HCT116 (cell line): Measurements from ENCODE around the gene TH. TPM values are rescaled to one million over a fixed set of nuclear protein-coding genes. Genes with fewer than 3 reads are reported as not detected.

ENCODE experiments used
- ATAC-seq: fragments of 200-7000 bp; cut with Tn5 transposase; 2 replicates; pipeline ENCODE4 v1.9.1; 2020; ENCODE audit warnings: mild to moderate bottlenecking, moderate library complexity
- BruUV-seq: library from RNA; stranded (reverse); fragments of 400-500 nt; replicated peaks from 2 replicates; lab custom pipeline; 2021; lab: Mats Ljungman, UMichigan
- CTCF ChIA-PET: fragments of 300-600 bp; sonication (Branson Sonifier 250); formaldehyde crosslinking; loops from one replicate; lab custom pipeline; 2021; ENCODE audit warnings: antibody characterized with exemption; lab: Charles Lee
- POLR2A ChIA-PET: fragments of 300-600, 350-600 bp; sonication (Branson Sonifier 250); formaldehyde crosslinking; loops from one replicate; lab custom pipeline; 2021; ENCODE audit warnings: antibody characterized with exemption; lab: Charles Lee
- RAD21 ChIA-PET, 2 experiments: fragments of 300-600 bp; sonication (Branson Sonifier 250); formaldehyde crosslinking; loops; one replicate each; lab custom pipeline; 2023; ENCODE audit warnings: low total read pairs in 2 of 2; ENCODE audit not compliant: uncharacterized antibody in 2 of 2, unreplicated experiment in 2 of 2, low non-redundant PET in 1 of 2; lab: Charles Lee
- DNase-seq: peaks from one replicate; pipeline ENCODE4 v3.0.0-alpha.2; 2010; ENCODE audit warnings: low read depth, low spot score
- H2AFZ ChIP-seq: fragments of 200-600 bp; shearing (Covaris generic), sonication (generic); 2 replicates; pipeline ENCODE4 v1.6.1; 2017; ENCODE audit warnings: low read depth, mixed run types, mixed read lengths, antibody characterized with exemption, low read length; ENCODE audit not compliant: poor library complexity, severe bottlenecking
- H3K27ac ChIP-seq: 2 replicates; pipeline ENCODE4 v1.5.1; 2012; ENCODE audit warnings: low read depth, low read length
- H3K27me3 ChIP-seq: fragments of 200-600 bp; sonication (generic); 2 replicates; pipeline ENCODE4 v1.6.1; 2016; ENCODE audit warnings: mixed run types, low read length, mixed read lengths; ENCODE audit not compliant: insufficient read depth
- H3K36me3 ChIP-seq, 2 experiments: fragments of 200-500 bp in 1 of 2; fragments of 200-600 bp in 1 of 2; sonication (Bioruptor generic) in 1 of 2; sonication (generic) in 1 of 2; 2 replicates each; pipeline versions ENCODE4 v1.5.1 to v1.6.1; 2014 to 2016; ENCODE audit warnings: low read length in 2 of 2, inconsistent platforms in 1 of 2, mixed read lengths in 1 of 2, mixed run types in 1 of 2; ENCODE audit not compliant: insufficient read depth in 2 of 2, control insufficient read depth in 1 of 2
- H3K4me1 ChIP-seq, 2 experiments: fragments of 200-600 bp in 1 of 2; sonication (generic) in 1 of 2; 2 replicates each; pipeline versions ENCODE4 v1.5.1 to v1.6.1; 2012 to 2017; ENCODE audit warnings: low read length in 2 of 2, inconsistent platforms in 1 of 2, mild to moderate bottlenecking in 1 of 2, mixed read lengths in 1 of 2, mixed run types in 1 of 2, moderate library complexity in 1 of 2; ENCODE audit not compliant: insufficient read depth in 2 of 2, control insufficient read depth in 1 of 2
- H3K4me2 ChIP-seq: fragments of 200-600 bp; sonication (generic); 2 replicates; pipeline ENCODE4 v1.6.1; 2017; ENCODE audit warnings: mixed run types, low read length, mixed read lengths
- H3K4me3 ChIP-seq, 2 experiments: fragments of 200-600 bp in 1 of 2; sonication (generic) in 1 of 2; replicated peaks in 1 of 2; 2 replicates each; pipeline ENCODE4 v1.5.1; 2011 to 2016; ENCODE audit warnings: low read length in 2 of 2, control low read depth in 1 of 2, low read depth in 1 of 2, mild to moderate bottlenecking in 1 of 2, mixed read lengths in 1 of 2, mixed run types in 1 of 2
- H3K79me2 ChIP-seq: fragments of 200-600 bp; sonication (generic); 2 replicates; pipeline ENCODE4 v1.6.1; 2017; ENCODE audit warnings: mild to moderate bottlenecking, mixed run types, low read length, moderate library complexity, mixed read lengths; ENCODE audit not compliant: insufficient read depth
- H3K9ac ChIP-seq: fragments of 200-600 bp; sonication (generic); 2 replicates; pipeline ENCODE4 v1.6.1; 2016; ENCODE audit warnings: low read length, mixed read lengths
- H3K9me2 ChIP-seq: fragments of 200-600 bp; sonication (generic), shearing (Covaris generic); 2 replicates; pipeline ENCODE4 v1.6.1; 2017; ENCODE audit warnings: mixed run types, mild to moderate bottlenecking, moderate library complexity; ENCODE audit not compliant: insufficient read depth
- H3K9me3 ChIP-seq, 2 experiments: fragments of 200-500 bp in 1 of 2; fragments of 200-600 bp in 1 of 2; sonication (Bioruptor generic) in 1 of 2; sonication (generic) in 1 of 2; 2 replicates each; pipeline ENCODE4 v1.6.1; 2014 to 2017; ENCODE audit warnings: low read length in 2 of 2, mixed read lengths in 2 of 2, inconsistent platforms in 1 of 2, low read depth in 1 of 2, mild to moderate bottlenecking in 1 of 2, mixed run types in 1 of 2, moderate library complexity in 1 of 2; ENCODE audit not compliant: control insufficient read depth in 1 of 2, insufficient read depth in 1 of 2
- H4K20me1 ChIP-seq: fragments of 200-600 bp; sonication (generic), shearing (Covaris generic); 2 replicates; pipeline ENCODE4 v1.6.1; 2017; ENCODE audit warnings: mixed run types, mild to moderate bottlenecking, moderate library complexity; ENCODE audit not compliant: insufficient read depth
- CEBPB ChIP-seq: IDR thresholded peaks from 2 replicates; pipeline ENCODE4 v1.6.1; 2012; ENCODE audit warnings: low read depth
- EGR1 ChIP-seq: IDR thresholded peaks from 2 replicates; pipeline ENCODE4 v1.6.1; 2012; ENCODE audit warnings: low read depth
- EZH2phosphoT487 ChIP-seq: fragments of 200-600 bp; IDR thresholded peaks from 2 replicates; pipeline ENCODE4 v1.6.1; 2018; ENCODE audit warnings: antibody characterized with exemption, borderline replicate concordance
- FOSL1 ChIP-seq: IDR thresholded peaks from 2 replicates; pipeline ENCODE4 v1.6.1; 2012; ENCODE audit warnings: low read depth
- JUND ChIP-seq: IDR thresholded peaks from 2 replicates; pipeline ENCODE4 v1.6.1; 2012
- POLR2A ChIP-seq: IDR thresholded peaks from 2 replicates; pipeline ENCODE4 v1.7.0; 2011; ENCODE audit warnings: borderline replicate concordance; ENCODE audit not compliant: insufficient read depth, insufficient read length; ENCODE audit errors: extremely low read depth
- POLR2AphosphoS5 ChIP-seq: IDR thresholded peaks from 2 replicates; pipeline ENCODE4 v1.6.1; 2011; ENCODE audit warnings: mild to moderate bottlenecking, low read depth, low read length, moderate library complexity
- SIN3A ChIP-seq: IDR thresholded peaks from 2 replicates; pipeline ENCODE4 v1.6.1; 2012; ENCODE audit warnings: low read depth
- SP1 ChIP-seq: IDR thresholded peaks from 2 replicates; pipeline ENCODE4 v1.6.1; 2012; ENCODE audit warnings: low read depth
- SRF ChIP-seq: IDR thresholded peaks from 2 replicates; pipeline ENCODE4 v1.6.1; 2012; ENCODE audit warnings: low read depth
- ZBTB33 ChIP-seq: IDR thresholded peaks from 2 replicates; pipeline ENCODE4 v1.6.1; 2011; ENCODE audit warnings: mild to moderate bottlenecking, low read length, moderate library complexity; ENCODE audit not compliant: insufficient replicate concordance; ENCODE audit errors: extremely low read depth
- ZFX ChIP-seq: fragments of 450-650 bp; IDR thresholded peaks from 2 replicates; pipeline ENCODE4 v1.6.1; 2017
- intact Hi-C: fragments of 100-400 bp; cut with micrococcal nuclease; formaldehyde crosslinking; loops from 2 replicates; pipeline ENCODE4 v1.10.0; 2022
- total RNA-seq: library from RNA; stranded (reverse); gene quantifications from one replicate; pipeline ENCODE4 v1.2.1, GENCODE V29; 2021; ENCODE audit not compliant: unreplicated experiment
- TF ChIP-seq, protein P1 (sequence below): IDR thresholded peaks from 2 replicates; pipeline ENCODE4 v1.6.1; 2012; ENCODE audit warnings: low read depth
- TF ChIP-seq, protein P2 (sequence below), 3 experiments: fragments of 200-600 bp in 1 of 3; sonication (generic) in 1 of 3; IDR thresholded peaks in 2 of 3; conservative IDR thresholded peaks in 1 of 3; 2 replicates each; pipeline ENCODE4 v1.5.1; 2012 to 2017; ENCODE audit warnings: low read depth in 2 of 3, low read length in 2 of 3, antibody characterized with exemption in 1 of 3, borderline replicate concordance in 1 of 3, control low read depth in 1 of 3, mild to moderate bottlenecking in 1 of 3, mixed read lengths in 1 of 3, mixed run types in 1 of 3, moderate library complexity in 1 of 3; ENCODE audit not compliant: insufficient read depth in 1 of 3

TH gene
- total RNA-seq, 1 experiment from 2014 or later = not detected

GRCh38 chr11:2164081-2164480 lies 7.5 kb downstream of the TH start:
- CTCF ChIA-PET = interaction anchor here (2.0 to 4.8 kb wide), 2 partner anchors 13 to 256 kb away, joined by 10 to 23 read pairs; no protein-coding TSS in a partner anchor
- Histone ChIP-seq H3K9me2 (no peaks in the 10 kb centered on the region), H3K27me3 (no peaks in the 10 kb centered on the region), H3K27ac (no peak overlapping the region), H4K20me1 (no peaks in the 10 kb centered on the region), H2AFZ (no peak overlapping the region), H3K4me2 (no peak overlapping the region), H3K9ac (no peak overlapping the region), H3K4me1 (peaks cover 2 to 11% of the 10 kb centered on the region in 2 experiments; a peak in 3 of 4 replicates)
- POLR2A ChIA-PET = no interaction called here
- DNase-seq (no peak), ATAC-seq (no peak)
- TF ChIP-seq POLR2AphosphoS5 = no peak
- no peak for TF ChIP-seq EZH2phosphoT487
- TF ChIP-seq, protein P1, sequence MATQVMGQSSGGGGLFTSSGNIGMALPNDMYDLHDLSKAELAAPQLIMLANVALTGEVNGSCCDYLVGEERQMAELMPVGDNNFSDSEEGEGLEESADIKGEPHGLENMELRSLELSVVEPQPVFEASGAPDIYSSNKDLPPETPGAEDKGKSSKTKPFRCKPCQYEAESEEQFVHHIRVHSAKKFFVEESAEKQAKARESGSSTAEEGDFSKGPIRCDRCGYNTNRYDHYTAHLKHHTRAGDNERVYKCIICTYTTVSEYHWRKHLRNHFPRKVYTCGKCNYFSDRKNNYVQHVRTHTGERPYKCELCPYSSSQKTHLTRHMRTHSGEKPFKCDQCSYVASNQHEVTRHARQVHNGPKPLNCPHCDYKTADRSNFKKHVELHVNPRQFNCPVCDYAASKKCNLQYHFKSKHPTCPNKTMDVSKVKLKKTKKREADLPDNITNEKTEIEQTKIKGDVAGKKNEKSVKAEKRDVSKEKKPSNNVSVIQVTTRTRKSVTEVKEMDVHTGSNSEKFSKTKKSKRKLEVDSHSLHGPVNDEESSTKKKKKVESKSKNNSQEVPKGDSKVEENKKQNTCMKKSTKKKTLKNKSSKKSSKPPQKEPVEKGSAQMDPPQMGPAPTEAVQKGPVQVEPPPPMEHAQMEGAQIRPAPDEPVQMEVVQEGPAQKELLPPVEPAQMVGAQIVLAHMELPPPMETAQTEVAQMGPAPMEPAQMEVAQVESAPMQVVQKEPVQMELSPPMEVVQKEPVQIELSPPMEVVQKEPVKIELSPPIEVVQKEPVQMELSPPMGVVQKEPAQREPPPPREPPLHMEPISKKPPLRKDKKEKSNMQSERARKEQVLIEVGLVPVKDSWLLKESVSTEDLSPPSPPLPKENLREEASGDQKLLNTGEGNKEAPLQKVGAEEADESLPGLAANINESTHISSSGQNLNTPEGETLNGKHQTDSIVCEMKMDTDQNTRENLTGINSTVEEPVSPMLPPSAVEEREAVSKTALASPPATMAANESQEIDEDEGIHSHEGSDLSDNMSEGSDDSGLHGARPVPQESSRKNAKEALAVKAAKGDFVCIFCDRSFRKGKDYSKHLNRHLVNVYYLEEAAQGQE = no peak
- TF ChIP-seq, protein P2, sequence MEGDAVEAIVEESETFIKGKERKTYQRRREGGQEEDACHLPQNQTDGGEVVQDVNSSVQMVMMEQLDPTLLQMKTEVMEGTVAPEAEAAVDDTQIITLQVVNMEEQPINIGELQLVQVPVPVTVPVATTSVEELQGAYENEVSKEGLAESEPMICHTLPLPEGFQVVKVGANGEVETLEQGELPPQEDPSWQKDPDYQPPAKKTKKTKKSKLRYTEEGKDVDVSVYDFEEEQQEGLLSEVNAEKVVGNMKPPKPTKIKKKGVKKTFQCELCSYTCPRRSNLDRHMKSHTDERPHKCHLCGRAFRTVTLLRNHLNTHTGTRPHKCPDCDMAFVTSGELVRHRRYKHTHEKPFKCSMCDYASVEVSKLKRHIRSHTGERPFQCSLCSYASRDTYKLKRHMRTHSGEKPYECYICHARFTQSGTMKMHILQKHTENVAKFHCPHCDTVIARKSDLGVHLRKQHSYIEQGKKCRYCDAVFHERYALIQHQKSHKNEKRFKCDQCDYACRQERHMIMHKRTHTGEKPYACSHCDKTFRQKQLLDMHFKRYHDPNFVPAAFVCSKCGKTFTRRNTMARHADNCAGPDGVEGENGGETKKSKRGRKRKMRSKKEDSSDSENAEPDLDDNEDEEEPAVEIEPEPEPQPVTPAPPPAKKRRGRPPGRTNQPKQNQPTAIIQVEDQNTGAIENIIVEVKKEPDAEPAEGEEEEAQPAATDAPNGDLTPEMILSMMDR (IDR thresholded peaks at IDR 0.05 in 2 of 3, conservative IDR thresholded peaks at IDR 0.05 in 1 of 3; ENCODE audit: borderline replicate concordance in 1 of 3, insufficient read depth in 1 of 3, low read depth in 2 of 3, low read length in 2 of 3) = no peak
- TF ChIP-seq SP1 = no peak
- TF ChIP-seq FOSL1 = no peak
- no peak for TF ChIP-seq SIN3A
- TF ChIP-seq CEBPB = no peak
- TF ChIP-seq SRF = no peak
- TF ChIP-seq POLR2A = no peak
- no peak for TF ChIP-seq JUND
- no peak for TF ChIP-seq EGR1
- TF ChIP-seq ZBTB33 = no peak
- TF ChIP-seq ZFX = no peak
- TF ChIP-seq, all 23 proteins: peak for 0
- H3K9me3 ChIP-seq = no peaks in the 10 kb centered on the region
- BruUV-seq = no TSS peak
- H3K79me2 ChIP-seq = no peaks in the 10 kb centered on the region
- H3K36me3 ChIP-seq = no peaks in the 10 kb centered on the region
- no peak overlapping the region for H3K4me3 ChIP-seq
- intact Hi-C loops = no loop called here
- RAD21 ChIA-PET = no interaction called here
